H1 (cell line): ENCODE measurements around the gene PRSS38. TPM values are rescaled to one million over a fixed set of nuclear protein-coding genes. Genes with fewer than 3 reads are reported as not detected.

Source experiments
- CTCF ChIA-PET: fragments of 300-600 bp; sonication (Branson Sonifier 250); formaldehyde crosslinking; loops from one replicate; lab custom pipeline; 2021; ENCODE audit not compliant: partially characterized antibody; lab: Charles Lee
- POLR2A ChIA-PET: fragments of 300-600 bp; sonication (Branson Sonifier 250); formaldehyde crosslinking; loops from one replicate; lab custom pipeline; 2021; ENCODE audit warnings: inconsistent platforms; ENCODE audit not compliant: partially characterized antibody; lab: Charles Lee
- DNase-seq, 2 experiments: peaks; one replicate each; pipeline versions ENCODE4 v3.0.0 to v3.0.0-alpha.2; 2010 to 2022; ENCODE audit warnings: low spot score in 2 of 2, low read depth in 1 of 2, mixed read lengths in 1 of 2
- FAIRE-seq: peaks from 2 replicates; lab custom pipeline; 2011; peaks lifted over from hg19 to GRCh38; lab: Jason Lieb, UNC
- H2AFZ ChIP-seq: 2 replicates; pipeline ENCODE4 v1.8.1; 2012; ENCODE audit warnings: low read length, inconsistent platforms
- H2AK5ac ChIP-seq: 2 replicates; pipeline ENCODE4 v1.6.1; 2013; ENCODE audit warnings: low read depth, low read length
- H2BK120ac ChIP-seq: replicated peaks from 2 replicates; pipeline ENCODE3; 2013; ENCODE audit warnings: low read depth, low read length, inconsistent platforms
- H2BK12ac ChIP-seq: 2 replicates; pipeline ENCODE4 v1.6.1; 2013; ENCODE audit warnings: low read depth, low read length
- H2BK15ac ChIP-seq: 2 replicates; pipeline ENCODE4 v1.6.1; 2013; ENCODE audit warnings: low read length
- H2BK20ac ChIP-seq: 2 replicates; pipeline ENCODE4 v1.6.1; 2013; ENCODE audit warnings: low read length
- H2BK5ac ChIP-seq: 2 replicates; pipeline ENCODE4 v1.6.1; 2013; ENCODE audit warnings: low read depth, low read length
- H3K14ac ChIP-seq: 2 replicates; pipeline ENCODE4 v1.6.1; 2013; ENCODE audit warnings: inconsistent platforms; ENCODE audit not compliant: insufficient read length
- H3K18ac ChIP-seq: 2 replicates; pipeline ENCODE4 v1.6.1; 2013; ENCODE audit warnings: low read length; ENCODE audit errors: extremely low read depth
- H3K23ac ChIP-seq: 2 replicates; pipeline ENCODE4 v1.6.1; 2013; ENCODE audit warnings: inconsistent platforms; ENCODE audit not compliant: insufficient read length
- H3K23me2 ChIP-seq: 2 replicates; pipeline ENCODE4 v1.6.1; 2013; ENCODE audit warnings: low read depth, low read length
- H3K27ac ChIP-seq: 2 replicates; pipeline ENCODE4 v1.6.1; 2011; ENCODE audit warnings: low read depth, low read length, inconsistent platforms
- H3K27me3 ChIP-seq, 4 experiments: replicated peaks in 1 of 4; 1 replicate in 1 of 4; 2 replicates in 3 of 4; pipeline versions ENCODE4 v1.6.1 to v1.8.1; 2011 to 2013; ENCODE audit warnings: low read length in 3 of 4, mild to moderate bottlenecking in 3 of 4, inconsistent platforms in 2 of 4, mixed read lengths in 2 of 4, moderate library complexity in 1 of 4; ENCODE audit not compliant: control insufficient read depth in 3 of 4, insufficient read depth in 3 of 4; ENCODE audit errors: extremely low read depth in 1 of 4
- H3K36me3 ChIP-seq, 4 experiments: 2 replicates each; pipeline versions ENCODE4 v1.6.1 to v1.8.1; 2011 to 2013; ENCODE audit warnings: mild to moderate bottlenecking in 4 of 4, low read length in 3 of 4, moderate library complexity in 2 of 4, control low read depth in 1 of 4, inconsistent platforms in 1 of 4; ENCODE audit not compliant: insufficient read depth in 4 of 4, control insufficient read depth in 2 of 4
- H3K4ac ChIP-seq: replicated peaks from 2 replicates; pipeline ENCODE3; 2013; ENCODE audit warnings: low read length, low read depth, mixed read lengths, inconsistent platforms; ENCODE audit not compliant: insufficient read length
- H3K4me1 ChIP-seq, 4 experiments: replicated peaks in 1 of 4; 1 replicate in 1 of 4; 2 replicates in 3 of 4; pipeline versions ENCODE4 v1.6.1 to v1.8.1; 2011 to 2013; ENCODE audit warnings: low read length in 3 of 4, inconsistent platforms in 2 of 4, mixed read lengths in 1 of 4; ENCODE audit not compliant: insufficient read depth in 4 of 4, control insufficient read depth in 3 of 4
- H3K4me2 ChIP-seq, 2 experiments: 2 replicates each; pipeline versions ENCODE4 v1.6.1 to v1.8.1; 2011 to 2013; ENCODE audit warnings: low read depth in 2 of 2, low read length in 2 of 2, control low read depth in 1 of 2, inconsistent platforms in 1 of 2, mild to moderate bottlenecking in 1 of 2; ENCODE audit not compliant: insufficient read depth in 1 of 2
- H3K4me3 ChIP-seq, 4 experiments: fragments of 200-600, 300-600 bp in 1 of 4; sonication (generic), shearing (Covaris generic), sonication (Bioruptor Twin) in 1 of 4; 2 replicates each; pipeline versions ENCODE4 v1.5.1 to v1.8.1; 2011 to 2016; ENCODE audit warnings: low read length in 4 of 4, low read depth in 3 of 4, control low read depth in 2 of 4, inconsistent platforms in 2 of 4, mild to moderate bottlenecking in 2 of 4, mixed read lengths in 1 of 4, moderate library complexity in 1 of 4; ENCODE audit not compliant: insufficient read depth in 2 of 4; ENCODE audit errors: extremely low read depth in 1 of 4
- H3K56ac ChIP-seq: replicated peaks from 2 replicates; pipeline ENCODE3; 2013; ENCODE audit warnings: low read depth, mild to moderate bottlenecking, mixed read lengths, low read length, inconsistent platforms; ENCODE audit not compliant: insufficient read length
- H3K79me1 ChIP-seq: 2 replicates; pipeline ENCODE4 v1.6.1; 2013; ENCODE audit warnings: low read depth, low read length, control low read depth
- H3K79me2 ChIP-seq, 2 experiments: 2 replicates each; pipeline versions ENCODE4 v1.6.1 to v1.8.1; 2012 to 2013; ENCODE audit warnings: low read length in 2 of 2, mild to moderate bottlenecking in 2 of 2, inconsistent platforms in 1 of 2; ENCODE audit not compliant: insufficient read depth in 2 of 2, control insufficient read depth in 1 of 2
- H3K9ac ChIP-seq, 4 experiments: replicated peaks in 1 of 4; 1 replicate in 1 of 4; 2 replicates in 3 of 4; pipeline versions ENCODE4 v1.6.1 to v1.8.1; 2011 to 2013; ENCODE audit warnings: low read depth in 3 of 4, low read length in 3 of 4, control low read depth in 2 of 4, mild to moderate bottlenecking in 2 of 4, moderate library complexity in 2 of 4, inconsistent platforms in 1 of 4; ENCODE audit errors: extremely low read depth in 1 of 4
- H3K9me3 ChIP-seq, 2 experiments: 2 replicates each; pipeline versions ENCODE4 v1.6.1 to v1.8.1; 2012 to 2013; ENCODE audit warnings: mild to moderate bottlenecking in 2 of 2, moderate library complexity in 2 of 2, control low read depth in 1 of 2, inconsistent platforms in 1 of 2, low read depth in 1 of 2, low read length in 1 of 2, mixed read lengths in 1 of 2; ENCODE audit not compliant: insufficient read depth in 2 of 2
- H4K20me1 ChIP-seq, 2 experiments: replicated peaks in 1 of 2; 2 replicates each; pipeline versions ENCODE3 to v1.8.1; 2011 to 2013; ENCODE audit warnings: inconsistent platforms in 2 of 2, low read length in 2 of 2, mild to moderate bottlenecking in 1 of 2; ENCODE audit not compliant: insufficient read depth in 2 of 2, control insufficient read depth in 1 of 2
- H4K5ac ChIP-seq: 2 replicates; pipeline ENCODE4 v1.6.1; 2013; ENCODE audit warnings: low read length, low read depth, mixed read lengths, inconsistent platforms; ENCODE audit not compliant: insufficient read length
- H4K8ac ChIP-seq: 2 replicates; pipeline ENCODE4 v1.8.0; 2013; ENCODE audit warnings: mild to moderate bottlenecking, moderate library complexity, low read length, inconsistent platforms; ENCODE audit not compliant: insufficient read depth; ENCODE audit errors: extremely low read depth
- H4K91ac ChIP-seq: replicated peaks from 2 replicates; pipeline ENCODE3; 2013; ENCODE audit warnings: low read length, mixed read lengths, inconsistent platforms; ENCODE audit not compliant: insufficient read length
- ASH2L ChIP-seq: fragments of 200-600, 300-600 bp; sonication (generic); IDR thresholded peaks from one replicate; pipeline ENCODE4 v1.7.1; 2017; ENCODE audit warnings: low read length
- ATF2 ChIP-seq: IDR thresholded peaks from 2 replicates; pipeline ENCODE4 v1.6.1; 2012; ENCODE audit warnings: low read length, inconsistent platforms
- CBX8 ChIP-seq: fragments of 300-800, 300-1000 bp; sonication (generic); IDR thresholded peaks from 2 replicates; pipeline ENCODE4 v1.7.1; 2016; ENCODE audit warnings: low read depth, low read length, borderline replicate concordance
- CREB1 ChIP-seq: IDR thresholded peaks from 2 replicates; pipeline ENCODE4 v1.6.1; 2012; ENCODE audit warnings: inconsistent platforms
- E2F6 ChIP-seq: IDR thresholded peaks from 2 replicates; pipeline ENCODE4 v1.6.1; 2012; ENCODE audit warnings: inconsistent platforms
- KDM1A ChIP-seq: fragments of 200-600, 300-600 bp; sonication (generic); IDR thresholded peaks from 2 replicates; pipeline ENCODE4 v1.7.1; 2016; ENCODE audit warnings: mild to moderate bottlenecking, low read length, borderline replicate concordance
- POLR2AphosphoS5 ChIP-seq: IDR thresholded peaks from 2 replicates; pipeline ENCODE4 v1.6.1; 2011; ENCODE audit warnings: low read depth, low read length
- RXRA ChIP-seq: IDR thresholded peaks from 2 replicates; pipeline ENCODE4 v1.6.1; 2011; ENCODE audit warnings: low read depth, mild to moderate bottlenecking, low read length, moderate library complexity; ENCODE audit not compliant: insufficient read depth
- SIN3A ChIP-seq, 2 experiments: IDR thresholded peaks in 1 of 2; conservative IDR thresholded peaks in 1 of 2; 2 replicates each; pipeline ENCODE4 v1.6.1; 2011 to 2012; ENCODE audit warnings: low read length in 2 of 2, improper control_type of control experiment in 1 of 2, low read depth in 1 of 2, mild to moderate bottlenecking in 1 of 2
- SIRT6 ChIP-seq: IDR thresholded peaks from one replicate; pipeline ENCODE4 v1.7.1; 2012; ENCODE audit warnings: low read length, inconsistent platforms
- SIX5 ChIP-seq: IDR thresholded peaks from 2 replicates; pipeline ENCODE4 v1.6.1; 2011; ENCODE audit warnings: mild to moderate bottlenecking, low read depth, low read length
- ZNF274 ChIP-seq: IDR thresholded peaks from 2 replicates; pipeline ENCODE4 v1.7.0; 2012; ENCODE audit warnings: low read length, borderline replicate concordance; ENCODE audit errors: extremely low read depth
- WGBS, 2 experiments: shearing (Covaris generic) in 1 of 2; methylation state at CpG; one replicate each; pipeline versions ENCODE4 v1.1.6 to v1.1.7; 2013 to 2015; ENCODE audit warnings: low lambda C conversion rate in 2 of 2, mixed read lengths in 2 of 2, inconsistent platforms in 1 of 2, low coverage in 1 of 2, missing lambda C conversion rate in 1 of 2; ENCODE audit not compliant: insufficient replicate concordance in 2 of 2, insufficient coverage in 1 of 2, insufficient read length in 1 of 2; ENCODE audit errors: extremely low coverage in 1 of 2, missing lambda C conversion rate in 1 of 2; 5-methylcytosine and 5-hydroxymethylcytosine counted together
- polyA plus RNA-seq, 7 experiments: library from polyadenylated mRNA; depleted of rRNA in 3 of 7; stranded (reverse) in 5 of 7; unstranded in 2 of 7; fragments of >200 nt in 5 of 7; fragments of 200-250 nt in 2 of 7; gene quantifications; 1 replicate in 5 of 7; 2 replicates in 1 of 7; 4 replicates in 1 of 7; pipeline versions ENCODE4 v1.2.1 to v1.2.3, GENCODE V29; 2011 to 2013; ENCODE audit warnings: missing spikeins in 2 of 7, mixed read lengths in 2 of 7
- total RNA-seq: library from RNA; stranded (reverse); fragmentation: NEBNext Ultra II Directional; extraction: Animal tissue kit (Norgen Biotek cat#: 25700); gene quantifications from 2 replicates; pipeline ENCODE4 v1.2.1, GENCODE V29; 2021

PRSS38 gene
- total and polyA plus RNA-seq, 2 of the 8 experiments (the other 6 are each of a cell fraction or from before 2014, with no cell fraction given): not detected

DNA sequence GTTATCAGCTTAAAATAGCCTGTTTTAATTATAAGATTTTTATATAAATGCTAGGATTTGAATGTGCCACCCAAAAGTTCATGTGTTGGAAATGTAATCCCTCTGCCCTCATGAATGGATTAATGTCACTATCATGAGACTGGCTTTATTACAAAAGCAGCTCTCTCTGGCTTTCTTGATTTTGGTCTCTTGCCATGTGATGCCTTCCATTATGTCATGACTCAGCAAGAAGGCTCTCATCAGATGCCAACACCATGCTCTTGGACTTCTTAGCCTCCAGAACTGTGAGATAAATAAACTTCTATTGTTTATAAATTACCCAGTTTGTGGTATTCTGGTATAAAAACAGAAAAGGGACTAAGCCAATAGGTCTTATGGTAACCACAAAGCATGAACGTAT, 6.9 kb upstream of the PRSS38 start:
- no peaks in the 10 kb centered on the region for H3K23me2 ChIP-seq
- POLR2A ChIA-PET: no interaction called here
- no peak for FAIRE-seq

More for the DNA sequence above, 6.9 kb upstream of the PRSS38 start:
- Histone ChIP-seq H3K27ac (no peak overlapping the region), H3K23ac (no peak overlapping the region), H2BK5ac (no peak overlapping the region), H3K18ac (no peak overlapping the region), H2AK5ac (no peak overlapping the region), H3K4ac (no peak overlapping the region), H3K27me3 (no peaks in the 10 kb centered on the region), H4K5ac (no peak overlapping the region), H3K79me2 (no peaks in the 10 kb centered on the region), H2AFZ (no peak overlapping the region), H2BK120ac (no peak overlapping the region), H4K91ac (no peak overlapping the region), H2BK15ac (no peak overlapping the region), H3K4me2 (no peak overlapping the region), H3K9ac (no peak overlapping the region), H3K9me3 (peaks cover 6 to 10% of the 10 kb centered on the region in 2 experiments; a peak in 3 of 4 replicates), H2BK12ac (no peak overlapping the region), H2BK20ac (no peak overlapping the region), H3K36me3 (no peaks in the 10 kb centered on the region), H3K56ac (no peak overlapping the region), H3K14ac (no peak overlapping the region), H4K20me1 (no peaks in the 10 kb centered on the region), H3K79me1 (no peaks in the 10 kb centered on the region), H3K4me3 (no peak overlapping the region), H4K8ac (no peak overlapping the region), H3K4me1 (no peaks in the 10 kb centered on the region)
- no peak for DNase-seq
- CTCF ChIA-PET: no interaction called here
- TF ChIP-seq ZNF274: no peak
- no peak for TF ChIP-seq KDM1A
- no peak for TF ChIP-seq SIN3A (conservative IDR thresholded peaks at IDR 0.05 in 1 of 2, IDR thresholded peaks at IDR 0.05 in 1 of 2; ENCODE audit: low read depth in 1 of 2, low read length in 2 of 2)
- no peak for TF ChIP-seq CBX8
- TF ChIP-seq ASH2L: no peak
- TF ChIP-seq SIRT6: no peak
- TF ChIP-seq E2F6: no peak
- TF ChIP-seq RXRA: no peak
- TF ChIP-seq CREB1: no peak
- no peak for TF ChIP-seq POLR2AphosphoS5
- no peak for TF ChIP-seq SIX5
- TF ChIP-seq ATF2: no peak
- WGBS, 2 experiments: 75% methylated on average over 1 of the region's 1 CpG; no CpG with 5 or more reads in 1 of the 2 experiments
